GM23338 (cell line): ENCODE results near the gene SULT2B1. TPM values are rescaled to one million over a fixed set of nuclear protein-coding genes. Genes with fewer than 3 reads are reported as not detected.

Experiments used
- CREB1 ChIP-seq: fragments of 250-450 bp; sonication (Bioruptor Pico); IDR thresholded peaks from 2 replicates; pipeline ENCODE4 v1.5.0; 2020; ENCODE audit warnings: low read depth, mild to moderate bottlenecking, moderate library complexity
- EZH2 ChIP-seq: fragments of 200-600 bp; sonication (generic); IDR thresholded peaks from one replicate; pipeline ENCODE4 v1.8.0; 2017; ENCODE audit warnings: antibody characterized with exemption, mild to moderate bottlenecking, low read depth; ENCODE audit not compliant: unreplicated experiment
- EZH2phosphoT487 ChIP-seq: fragments of 200-600 bp; sonication (generic); IDR thresholded peaks from one replicate; pipeline ENCODE4 v1.8.1; 2018; ENCODE audit warnings: antibody characterized with exemption; ENCODE audit not compliant: unreplicated experiment
- REST ChIP-seq: IDR thresholded peaks from one replicate; pipeline ENCODE4 v1.6.1; 2018; ENCODE audit warnings: antibody characterized with exemption; ENCODE audit not compliant: unreplicated experiment
- STAT1 ChIP-seq: IDR thresholded peaks from one replicate; pipeline ENCODE4 v1.6.1; 2016; ENCODE audit warnings: antibody characterized with exemption; ENCODE audit not compliant: unreplicated experiment
- ZNF462 ChIP-seq: fragments of 250-450 bp; sonication (Bioruptor Pico); IDR thresholded peaks from 2 replicates; pipeline ENCODE4 v1.5.0; 2020; ENCODE audit warnings: mild to moderate bottlenecking, moderate library complexity
- polyA plus RNA-seq: library from polyadenylated mRNA; unstranded; fragments of >200 nt; fragmentation: Nextera tagmentation; extraction: Ambion mirVana; gene quantifications from 2 replicates; pipeline ENCODE4 v1.2.1, GENCODE V29; 2016
- total RNA-seq: library from RNA; depleted of rRNA; stranded (reverse); fragments of >200 nt; shearing (Covaris generic); gene quantifications from 2 replicates; pipeline ENCODE4 v1.2.3, GENCODE V29; 2014

SULT2B1 gene
- total and polyA plus RNA-seq, 2 experiments from 2014 or later, result 1.3 to 2.5 TPM

GRCh38 chr19:48541813-48542212 is 10.2 kb upstream of the SULT2B1 start (continued):
- TF ChIP-seq REST (no peak), EZH2 (no peak), STAT1 (no peak), ZNF462 (CRISPR knock-in tag) (no peak), CREB1 (CRISPR knock-in tag) (no peak), EZH2phosphoT487 (no peak)
